Keratinocyte (primary cell): ENCODE data around the gene DGCR8. TPM values are rescaled to one million over a fixed set of nuclear protein-coding genes. Genes with fewer than 3 reads are reported as not detected.

Source experiments
- DNase-seq: peaks from one replicate; pipeline ENCODE4 v3.0.0-alpha.2; 2011; ENCODE audit warnings: low read depth, missing footprints, low spot score
- FAIRE-seq: peaks from 2 replicates; lab custom pipeline; 2011; peaks lifted over from hg19 to GRCh38; lab: Jason Lieb, UNC
- H2AFZ ChIP-seq: 2 replicates; pipeline ENCODE4 v1.6.0; 2012; ENCODE audit warnings: low read length, control low read depth, inconsistent platforms; ENCODE audit not compliant: control insufficient read depth
- H3K27ac ChIP-seq: 2 replicates; pipeline ENCODE4 v1.5.1; 2011; ENCODE audit warnings: low read length; ENCODE audit not compliant: control insufficient read depth, insufficient read depth
- H3K27me3 ChIP-seq: 3 replicates; pipeline ENCODE4 v1.6.0; 2011; ENCODE audit warnings: low read length; ENCODE audit not compliant: control insufficient read depth, insufficient read depth; ENCODE audit errors: extremely low read depth
- H3K36me3 ChIP-seq, 2 experiments: 2 replicates in 1 of 2; 3 replicates in 1 of 2; pipeline ENCODE4 v1.5.1; 2011; ENCODE audit warnings: low read length in 2 of 2, mild to moderate bottlenecking in 1 of 2; ENCODE audit not compliant: control insufficient read depth in 2 of 2, insufficient read depth in 2 of 2; ENCODE audit errors: extremely low read depth in 1 of 2
- H3K4me1 ChIP-seq: 3 replicates; pipeline ENCODE4 v1.5.1; 2011; ENCODE audit warnings: low read length; ENCODE audit not compliant: control insufficient read depth, insufficient read depth; ENCODE audit errors: extremely low read depth
- H3K4me2 ChIP-seq: 3 replicates; pipeline ENCODE4 v1.6.0; 2011; ENCODE audit warnings: low read depth, low read length; ENCODE audit not compliant: control insufficient read depth, insufficient read depth; ENCODE audit errors: extremely low read depth
- H3K4me3 ChIP-seq, 3 experiments: fragments of 200-600 bp in 1 of 3; sonication (generic) in 1 of 3; 2 replicates in 2 of 3; 3 replicates in 1 of 3; pipeline ENCODE4 v1.5.1; 2011 to 2016; ENCODE audit warnings: low read length in 3 of 3, mild to moderate bottlenecking in 3 of 3, control low read depth in 2 of 3, inconsistent platforms in 1 of 3, low read depth in 1 of 3, mixed read lengths in 1 of 3, mixed run types in 1 of 3, moderate library complexity in 1 of 3; ENCODE audit not compliant: control insufficient read depth in 2 of 3, insufficient read depth in 2 of 3; ENCODE audit errors: extremely low read depth in 1 of 3
- H3K79me2 ChIP-seq: 2 replicates; pipeline ENCODE4 v1.6.0; 2012; ENCODE audit warnings: low read length; ENCODE audit not compliant: control insufficient read depth, insufficient read depth
- H3K9ac ChIP-seq: 3 replicates; pipeline ENCODE4 v1.6.0; 2011; ENCODE audit warnings: low read length; ENCODE audit not compliant: control insufficient read depth, insufficient read depth; ENCODE audit errors: extremely low read depth
- H3K9me1 ChIP-seq: 3 replicates; pipeline ENCODE4 v1.6.0; 2011; ENCODE audit warnings: low read length; ENCODE audit not compliant: control insufficient read depth, insufficient read depth; ENCODE audit errors: extremely low read depth
- H3K9me3 ChIP-seq: 2 replicates; pipeline ENCODE4 v1.5.1; 2012; ENCODE audit warnings: low read depth, low read length; ENCODE audit not compliant: control insufficient read depth
- H4K20me1 ChIP-seq: 3 replicates; pipeline ENCODE4 v1.6.0; 2011; ENCODE audit warnings: low read length; ENCODE audit not compliant: control insufficient read depth, insufficient read depth; ENCODE audit errors: extremely low read depth
- CTCF ChIP-seq, 3 experiments: IDR thresholded peaks in 1 of 3; conservative IDR thresholded peaks in 1 of 3; optimal IDR thresholded peaks in 1 of 3; 2 replicates in 2 of 3; 3 replicates in 1 of 3; pipeline versions ENCODE3 to v1.5.1; 2011; ENCODE audit warnings: low read length in 3 of 3, mild to moderate bottlenecking in 3 of 3, moderate library complexity in 2 of 3, control low read depth in 1 of 3, inconsistent platforms in 1 of 3; ENCODE audit not compliant: insufficient read depth in 2 of 3; ENCODE audit errors: extremely low read depth in 1 of 3
- EZH2 ChIP-seq: IDR thresholded peaks from one replicate; pipeline ENCODE4 v1.6.1; 2012; ENCODE audit warnings: inconsistent platforms, mild to moderate bottlenecking, low read length, moderate library complexity
- dilution Hi-C: fragments of 300-500 bp; cut with MboI; formaldehyde crosslinking; loops from one replicate; pipeline ENCODE4 v1.7.0; 2020; ENCODE audit warnings: low sequenced_read_pairs; ENCODE audit not compliant: extremely low pct_ligation_motif_present
- polyA plus RNA-seq, 5 experiments: library from polyadenylated mRNA; depleted of rRNA in 3 of 5; stranded (reverse) in 3 of 5; stranded (forward) in 1 of 5; unstranded in 1 of 5; fragments of >200 nt; gene quantifications; 1 replicate in 1 of 5; 2 replicates in 3 of 5; 3 replicates in 1 of 5; pipeline versions ENCODE4 v1.2.1 to v1.2.3, GENCODE V29; 2011 to 2012; ENCODE audit warnings: missing spikeins in 2 of 5, low read depth in 1 of 5, low replicate concordance in 1 of 5

DGCR8 gene
- polyA plus RNA-seq, 1 donor (not counting 4 experiments of a cell fraction or from before 2014, with no cell fraction given), result 17.2 TPM

DNA sequence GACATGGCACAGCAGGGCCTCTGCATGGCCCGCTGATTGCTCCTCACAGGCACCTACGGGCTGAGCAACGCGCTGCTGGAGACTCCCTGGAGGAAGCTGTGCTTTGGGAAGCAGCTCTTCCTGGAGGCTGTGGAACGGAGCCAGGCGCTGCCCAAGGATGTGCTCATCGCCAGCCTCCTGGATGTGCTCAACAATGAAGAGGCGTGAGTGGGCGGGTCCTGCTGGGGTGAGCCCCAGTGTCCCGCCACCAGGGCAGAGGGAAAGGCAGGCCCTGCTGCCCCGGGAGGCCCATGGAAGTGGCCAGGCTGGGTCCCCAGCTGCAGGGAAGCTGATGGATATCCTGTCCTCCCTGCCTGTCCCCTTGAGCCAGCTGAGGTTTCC lies 18.6 kb upstream of the DGCR8 start:
- peaks cover 32% of the 10 kb centered on the region for H3K4me1 ChIP-seq
- DNase-seq, result no peak
- H3K9me3 ChIP-seq, result no peaks in the 10 kb centered on the region
- no peaks in the 10 kb centered on the region for H3K79me2 ChIP-seq
- no peaks in the 10 kb centered on the region for H3K27me3 ChIP-seq
- peaks cover 0 to 8% of the 10 kb centered on the region in 2 experiments for H3K36me3 ChIP-seq
- no peak overlapping the region for H3K4me3 ChIP-seq
- no peak for FAIRE-seq
- no peak overlapping the region for H3K9ac ChIP-seq
- dilution Hi-C loops, result no loop called here
- no peak overlapping the region for H3K4me2 ChIP-seq
- peaks cover 5% of the 10 kb centered on the region for H3K9me1 ChIP-seq
- H4K20me1 ChIP-seq, result no peaks in the 10 kb centered on the region
- TF ChIP-seq CTCF (optimal IDR thresholded peaks at IDR 0.05 in 1 of 3, IDR thresholded peaks at IDR 0.05 in 1 of 3, conservative IDR thresholded peaks at IDR 0.05 in 1 of 3; ENCODE audit: extremely low read depth in 1 of 3, insufficient read depth in 2 of 3, low read length in 3 of 3) (no peak), EZH2 (no peak)
- no peak overlapping the region for H3K27ac ChIP-seq
- H2AFZ ChIP-seq, result no peak overlapping the region

DNA sequence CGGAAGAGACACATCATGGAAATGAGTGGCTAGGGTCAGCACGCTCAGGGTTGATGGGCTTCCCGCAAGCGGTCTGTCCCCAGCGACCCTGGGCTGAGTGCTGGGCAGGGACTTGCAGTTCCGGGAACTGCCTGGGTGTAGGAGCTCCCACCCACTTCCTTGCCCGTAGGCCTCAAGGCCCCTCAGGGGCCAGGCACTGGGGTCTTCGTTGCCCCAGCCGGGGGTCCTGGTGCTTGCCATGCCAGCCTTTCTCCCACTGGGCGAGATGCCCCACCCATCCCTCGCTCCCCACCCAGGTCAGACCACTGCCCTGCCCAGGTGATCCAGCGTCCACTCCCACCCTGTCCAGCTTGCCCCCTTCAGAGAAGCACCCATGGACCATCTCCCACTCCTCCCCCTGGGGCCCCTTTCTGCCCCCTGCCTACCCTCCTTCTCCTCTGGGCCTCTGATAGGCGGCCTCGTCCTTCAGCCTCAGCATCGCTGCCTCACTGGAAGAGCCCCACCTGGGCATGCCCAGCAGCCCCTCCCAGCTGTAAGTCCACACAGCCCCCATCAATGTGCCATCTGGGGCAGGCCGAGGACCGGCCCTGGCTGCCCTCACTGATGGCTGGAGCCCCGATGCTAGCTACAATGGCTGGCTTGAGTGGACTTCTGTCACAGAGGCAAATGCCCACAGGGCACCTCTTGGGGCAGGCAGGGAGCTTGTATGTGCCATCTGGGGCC lies 17.8 kb upstream of the DGCR8 start:
- no peaks in the 10 kb centered on the region for H3K9me3 ChIP-seq
- H3K4me1 ChIP-seq, result peaks cover 32% of the 10 kb centered on the region
- FAIRE-seq, result no peak
- no peak overlapping the region for H3K4me3 ChIP-seq
- peak overlapping the region; percentile 6 for H3K27ac ChIP-seq
- H3K36me3 ChIP-seq, result peaks cover 0 to 5% of the 10 kb centered on the region in 2 experiments
- dilution Hi-C loops, result no loop called here
- H3K9me1 ChIP-seq, result peaks cover 5% of the 10 kb centered on the region
- no peak overlapping the region for H2AFZ ChIP-seq
- H3K79me2 ChIP-seq, result no peaks in the 10 kb centered on the region
- peak overlapping the region; percentile 27 for H3K4me2 ChIP-seq
- no peaks in the 10 kb centered on the region for H4K20me1 ChIP-seq
- no peak overlapping the region for H3K9ac ChIP-seq
- H3K27me3 ChIP-seq, result no peaks in the 10 kb centered on the region
- no peak for DNase-seq
- TF ChIP-seq CTCF (optimal IDR thresholded peaks at IDR 0.05 in 1 of 3, IDR thresholded peaks at IDR 0.05 in 1 of 3, conservative IDR thresholded peaks at IDR 0.05 in 1 of 3; ENCODE audit: extremely low read depth in 1 of 3, insufficient read depth in 2 of 3, low read length in 3 of 3), result no peak
- no peak for TF ChIP-seq EZH2
